ENCODE results near the gene PPP1R26.

DNA sequence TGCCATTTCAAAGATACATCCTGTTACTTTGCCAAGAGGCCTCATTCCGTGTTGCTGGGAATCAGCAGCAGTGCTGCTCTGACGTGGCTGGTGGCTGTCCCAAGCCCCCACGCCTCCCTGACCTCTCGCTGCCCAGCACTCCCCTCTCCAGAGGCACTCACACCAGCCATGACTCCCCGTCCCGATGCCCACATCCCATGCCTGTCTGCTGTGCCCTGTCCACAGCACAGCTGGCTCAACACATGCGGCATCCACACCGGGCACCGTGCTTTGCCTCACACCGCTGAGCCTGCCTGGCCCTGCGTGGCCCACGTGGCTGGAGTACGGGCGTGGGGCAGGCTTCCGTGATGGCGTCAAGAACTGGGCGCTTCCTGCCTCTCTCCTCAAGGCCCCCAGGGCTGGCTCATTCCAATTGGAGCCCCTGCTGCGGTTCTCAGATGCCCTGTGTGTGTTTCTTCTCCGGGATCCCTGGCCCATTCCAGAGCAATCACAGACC, 33.8 kb downstream of the PPP1R26 start:
- TF ChIP-seq, protein P1, sequence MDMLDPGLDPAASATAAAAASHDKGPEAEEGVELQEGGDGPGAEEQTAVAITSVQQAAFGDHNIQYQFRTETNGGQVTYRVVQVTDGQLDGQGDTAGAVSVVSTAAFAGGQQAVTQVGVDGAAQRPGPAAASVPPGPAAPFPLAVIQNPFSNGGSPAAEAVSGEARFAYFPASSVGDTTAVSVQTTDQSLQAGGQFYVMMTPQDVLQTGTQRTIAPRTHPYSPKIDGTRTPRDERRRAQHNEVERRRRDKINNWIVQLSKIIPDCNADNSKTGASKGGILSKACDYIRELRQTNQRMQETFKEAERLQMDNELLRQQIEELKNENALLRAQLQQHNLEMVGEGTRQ (IDR thresholded peaks at IDR 0.05; ENCODE audit: borderline replicate concordance, low read depth, low read length) = no peak
- no peak for TF ChIP-seq TCF12 (IDR thresholded peaks at IDR 0.05)
- TF ChIP-seq, protein P2, sequence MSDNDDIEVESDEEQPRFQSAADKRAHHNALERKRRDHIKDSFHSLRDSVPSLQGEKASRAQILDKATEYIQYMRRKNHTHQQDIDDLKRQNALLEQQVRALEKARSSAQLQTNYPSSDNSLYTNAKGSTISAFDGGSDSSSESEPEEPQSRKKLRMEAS (IDR thresholded peaks at IDR 0.05; ENCODE audit: low read depth) = no peak
- TF ChIP-seq, protein P3, sequence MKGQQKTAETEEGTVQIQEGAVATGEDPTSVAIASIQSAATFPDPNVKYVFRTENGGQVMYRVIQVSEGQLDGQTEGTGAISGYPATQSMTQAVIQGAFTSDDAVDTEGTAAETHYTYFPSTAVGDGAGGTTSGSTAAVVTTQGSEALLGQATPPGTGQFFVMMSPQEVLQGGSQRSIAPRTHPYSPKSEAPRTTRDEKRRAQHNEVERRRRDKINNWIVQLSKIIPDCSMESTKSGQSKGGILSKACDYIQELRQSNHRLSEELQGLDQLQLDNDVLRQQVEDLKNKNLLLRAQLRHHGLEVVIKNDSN (IDR thresholded peaks at IDR 0.05; ENCODE audit: borderline replicate concordance, low read depth) = no peak
- TF ChIP-seq, protein P4, sequence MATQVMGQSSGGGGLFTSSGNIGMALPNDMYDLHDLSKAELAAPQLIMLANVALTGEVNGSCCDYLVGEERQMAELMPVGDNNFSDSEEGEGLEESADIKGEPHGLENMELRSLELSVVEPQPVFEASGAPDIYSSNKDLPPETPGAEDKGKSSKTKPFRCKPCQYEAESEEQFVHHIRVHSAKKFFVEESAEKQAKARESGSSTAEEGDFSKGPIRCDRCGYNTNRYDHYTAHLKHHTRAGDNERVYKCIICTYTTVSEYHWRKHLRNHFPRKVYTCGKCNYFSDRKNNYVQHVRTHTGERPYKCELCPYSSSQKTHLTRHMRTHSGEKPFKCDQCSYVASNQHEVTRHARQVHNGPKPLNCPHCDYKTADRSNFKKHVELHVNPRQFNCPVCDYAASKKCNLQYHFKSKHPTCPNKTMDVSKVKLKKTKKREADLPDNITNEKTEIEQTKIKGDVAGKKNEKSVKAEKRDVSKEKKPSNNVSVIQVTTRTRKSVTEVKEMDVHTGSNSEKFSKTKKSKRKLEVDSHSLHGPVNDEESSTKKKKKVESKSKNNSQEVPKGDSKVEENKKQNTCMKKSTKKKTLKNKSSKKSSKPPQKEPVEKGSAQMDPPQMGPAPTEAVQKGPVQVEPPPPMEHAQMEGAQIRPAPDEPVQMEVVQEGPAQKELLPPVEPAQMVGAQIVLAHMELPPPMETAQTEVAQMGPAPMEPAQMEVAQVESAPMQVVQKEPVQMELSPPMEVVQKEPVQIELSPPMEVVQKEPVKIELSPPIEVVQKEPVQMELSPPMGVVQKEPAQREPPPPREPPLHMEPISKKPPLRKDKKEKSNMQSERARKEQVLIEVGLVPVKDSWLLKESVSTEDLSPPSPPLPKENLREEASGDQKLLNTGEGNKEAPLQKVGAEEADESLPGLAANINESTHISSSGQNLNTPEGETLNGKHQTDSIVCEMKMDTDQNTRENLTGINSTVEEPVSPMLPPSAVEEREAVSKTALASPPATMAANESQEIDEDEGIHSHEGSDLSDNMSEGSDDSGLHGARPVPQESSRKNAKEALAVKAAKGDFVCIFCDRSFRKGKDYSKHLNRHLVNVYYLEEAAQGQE (IDR thresholded peaks at IDR 0.05; ENCODE audit: low read depth, low read length) = no peak
- no peak for TF ChIP-seq RXRA (IDR thresholded peaks at IDR 0.05; ENCODE audit: borderline replicate concordance, low read depth)
- TF ChIP-seq, protein P5, sequence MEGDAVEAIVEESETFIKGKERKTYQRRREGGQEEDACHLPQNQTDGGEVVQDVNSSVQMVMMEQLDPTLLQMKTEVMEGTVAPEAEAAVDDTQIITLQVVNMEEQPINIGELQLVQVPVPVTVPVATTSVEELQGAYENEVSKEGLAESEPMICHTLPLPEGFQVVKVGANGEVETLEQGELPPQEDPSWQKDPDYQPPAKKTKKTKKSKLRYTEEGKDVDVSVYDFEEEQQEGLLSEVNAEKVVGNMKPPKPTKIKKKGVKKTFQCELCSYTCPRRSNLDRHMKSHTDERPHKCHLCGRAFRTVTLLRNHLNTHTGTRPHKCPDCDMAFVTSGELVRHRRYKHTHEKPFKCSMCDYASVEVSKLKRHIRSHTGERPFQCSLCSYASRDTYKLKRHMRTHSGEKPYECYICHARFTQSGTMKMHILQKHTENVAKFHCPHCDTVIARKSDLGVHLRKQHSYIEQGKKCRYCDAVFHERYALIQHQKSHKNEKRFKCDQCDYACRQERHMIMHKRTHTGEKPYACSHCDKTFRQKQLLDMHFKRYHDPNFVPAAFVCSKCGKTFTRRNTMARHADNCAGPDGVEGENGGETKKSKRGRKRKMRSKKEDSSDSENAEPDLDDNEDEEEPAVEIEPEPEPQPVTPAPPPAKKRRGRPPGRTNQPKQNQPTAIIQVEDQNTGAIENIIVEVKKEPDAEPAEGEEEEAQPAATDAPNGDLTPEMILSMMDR (IDR thresholded peaks at IDR 0.05) = no peak
- TF ChIP-seq POLR2AphosphoS5 (IDR thresholded peaks at IDR 0.05; ENCODE audit: low read depth, low read length) = no peak
- TF ChIP-seq NFIC (IDR thresholded peaks at IDR 0.05; ENCODE audit: borderline replicate concordance) = no peak
- TF ChIP-seq SMC3 (IDR thresholded peaks at IDR 0.05; ENCODE audit: low read depth, low read length) = no peak
- TF ChIP-seq NRF1 (IDR thresholded peaks at IDR 0.05; ENCODE audit: low read depth, low read length) = no peak
- no peak for TF ChIP-seq RCOR1 (IDR thresholded peaks at IDR 0.05; ENCODE audit: low read length)
